Right atrium auricular region (tissue), 2 donors: ENCODE results near the gene LYSMD1. TPM values are rescaled to one million over a fixed set of nuclear protein-coding genes. Genes with fewer than 3 reads are reported as not detected.
"Not testable (repeated sequence)": the region's sequence is repeated elsewhere in the genome, so short reads cannot be mapped to it uniquely, and the experiment has no call there.

Experiments used
- DNase-seq: peaks from one replicate; pipeline ENCODE4 v3.0.0-alpha.2; 2019; ENCODE audit warnings: low spot score
- H3K27ac ChIP-seq, 2 donors: fragments of 200-600 bp; sonication (generic); 1 replicate in 1 of 2; 2 replicates in 1 of 2; pipeline ENCODE4 v1.5.1; 2016 to 2019
- H3K27me3 ChIP-seq, 2 donors: fragments of 200-600 bp; sonication (generic); one replicate each; pipeline versions ENCODE4 v1.5.1 to v1.6.0; 2017 to 2019
- H3K36me3 ChIP-seq: fragments of 200-600 bp; sonication (generic); one replicate; pipeline ENCODE4 v1.5.1; 2016
- H3K4me1 ChIP-seq, 2 donors: fragments of 200-600 bp; sonication (generic); one replicate each; pipeline versions ENCODE4 v1.5.1 to v1.6.0; 2017 to 2019
- H3K4me3 ChIP-seq, 2 donors: fragments of 200-600 bp; sonication (generic); 1 replicate in 1 of 2; 2 replicates in 1 of 2; pipeline ENCODE4 v1.5.1; 2017 to 2019; ENCODE audit warnings: mild to moderate bottlenecking in 1 of 2, moderate library complexity in 1 of 2
- H3K9me3 ChIP-seq, 2 donors: fragments of 200-600 bp; sonication (generic); one replicate each; pipeline ENCODE4 v1.5.1; 2019
- total RNA-seq, 2 donors: library from RNA; depleted of rRNA; stranded (reverse); fragments of >200 nt; gene quantifications; one replicate each; pipeline ENCODE4 v1.1.0, GENCODE V29; 2016
- TF ChIP-seq, protein P1 (sequence below), 2 donors: fragments of 200-600 bp; sonication (generic); IDR thresholded peaks; one replicate each; pipeline ENCODE4 v1.5.1; 2019; ENCODE audit warnings: antibody characterized with exemption in 2 of 2

LYSMD1 gene
- total RNA-seq, 2 donors from 2014 or later: 14.6 to 16.1 TPM

DNA sequence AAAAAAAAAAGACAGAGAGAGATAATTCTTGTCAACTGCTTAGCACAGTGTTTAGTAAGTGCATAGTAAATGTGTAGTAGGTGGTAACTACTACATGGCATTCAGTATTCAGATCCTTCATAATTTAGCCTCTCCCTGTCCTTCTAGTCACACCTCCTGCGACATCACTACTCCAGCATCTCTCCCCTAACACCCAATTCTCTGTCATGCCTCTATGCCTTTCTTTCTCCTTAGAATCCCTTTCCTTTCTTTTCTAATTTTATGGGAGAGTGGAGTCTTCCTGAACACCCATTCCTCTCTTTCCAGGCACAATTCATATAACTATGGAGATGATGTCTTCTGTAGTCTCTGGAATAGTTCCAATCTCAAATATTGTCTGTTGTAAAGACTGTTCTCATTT is 28.2 kb upstream of the LYSMD1 start:
- TF ChIP-seq, protein P1, sequence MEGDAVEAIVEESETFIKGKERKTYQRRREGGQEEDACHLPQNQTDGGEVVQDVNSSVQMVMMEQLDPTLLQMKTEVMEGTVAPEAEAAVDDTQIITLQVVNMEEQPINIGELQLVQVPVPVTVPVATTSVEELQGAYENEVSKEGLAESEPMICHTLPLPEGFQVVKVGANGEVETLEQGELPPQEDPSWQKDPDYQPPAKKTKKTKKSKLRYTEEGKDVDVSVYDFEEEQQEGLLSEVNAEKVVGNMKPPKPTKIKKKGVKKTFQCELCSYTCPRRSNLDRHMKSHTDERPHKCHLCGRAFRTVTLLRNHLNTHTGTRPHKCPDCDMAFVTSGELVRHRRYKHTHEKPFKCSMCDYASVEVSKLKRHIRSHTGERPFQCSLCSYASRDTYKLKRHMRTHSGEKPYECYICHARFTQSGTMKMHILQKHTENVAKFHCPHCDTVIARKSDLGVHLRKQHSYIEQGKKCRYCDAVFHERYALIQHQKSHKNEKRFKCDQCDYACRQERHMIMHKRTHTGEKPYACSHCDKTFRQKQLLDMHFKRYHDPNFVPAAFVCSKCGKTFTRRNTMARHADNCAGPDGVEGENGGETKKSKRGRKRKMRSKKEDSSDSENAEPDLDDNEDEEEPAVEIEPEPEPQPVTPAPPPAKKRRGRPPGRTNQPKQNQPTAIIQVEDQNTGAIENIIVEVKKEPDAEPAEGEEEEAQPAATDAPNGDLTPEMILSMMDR (IDR thresholded peaks at IDR 0.05): no peak
- H3K27ac ChIP-seq: no peak overlapping the region
- peaks cover 0 to 12% of the 10 kb centered on the region in 2 donors for H3K4me1 ChIP-seq
- no peak overlapping the region for H3K4me3 ChIP-seq
- no peak for DNase-seq
- H3K9me3 ChIP-seq: no peaks in the 10 kb centered on the region
- no peaks in the 10 kb centered on the region for H3K36me3 ChIP-seq
- H3K27me3 ChIP-seq: no peaks in the 10 kb centered on the region

DNA sequence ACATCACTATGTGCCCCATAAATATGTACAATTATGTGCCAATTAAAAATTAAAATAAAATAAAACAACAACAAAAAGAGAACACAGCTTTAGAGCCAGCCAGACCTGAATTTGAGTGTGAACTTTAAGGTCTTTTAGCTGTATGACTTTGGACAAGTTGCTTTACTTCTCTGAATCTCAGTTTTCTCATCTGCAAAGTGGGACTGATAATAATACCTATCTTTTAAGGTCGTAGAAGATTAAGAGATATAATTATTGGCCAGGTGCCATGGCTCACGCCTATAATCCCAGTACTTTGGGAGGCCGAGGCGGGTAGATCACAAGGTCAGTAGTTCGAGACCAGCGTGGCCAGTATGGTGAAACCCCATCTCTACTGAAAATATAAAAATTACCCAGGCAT is 27.6 kb upstream of the LYSMD1 start:
- DNase-seq: no peak
- no peaks in the 10 kb centered on the region for H3K27me3 ChIP-seq
- TF ChIP-seq, protein P1 (IDR thresholded peaks at IDR 0.05): no peak
- H3K36me3 ChIP-seq: no peaks in the 10 kb centered on the region
- no peak overlapping the region for H3K4me3 ChIP-seq
- H3K27ac ChIP-seq: no peak overlapping the region
- H3K4me1 ChIP-seq: peaks cover 0 to 18% of the 10 kb centered on the region in 2 donors
- no peaks in the 10 kb centered on the region for H3K9me3 ChIP-seq

DNA sequence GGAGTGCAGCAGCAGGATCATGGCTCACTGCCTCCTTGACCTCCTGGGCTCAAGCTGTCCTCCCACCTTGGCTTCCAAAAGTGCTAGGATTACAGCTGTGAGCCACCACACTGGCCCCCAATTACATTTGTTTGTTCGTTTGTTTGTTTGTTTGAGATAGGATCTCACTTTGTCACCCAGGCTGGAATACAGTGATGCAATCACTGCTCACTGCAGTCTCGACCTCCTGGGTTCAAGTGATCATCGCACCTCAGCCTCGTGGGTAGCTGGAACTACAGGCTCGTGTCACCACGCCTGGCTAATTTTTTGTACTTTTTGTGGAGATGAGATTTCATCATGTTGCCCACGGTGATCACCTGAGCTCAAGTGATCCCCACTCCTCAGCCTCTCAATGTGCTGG is 26.3 kb upstream of the LYSMD1 start:
- no peaks in the 10 kb centered on the region for H3K27me3 ChIP-seq
- no peak overlapping the region for H3K4me3 ChIP-seq
- TF ChIP-seq, protein P1 (IDR thresholded peaks at IDR 0.05): no peak
- no peak overlapping the region for H3K27ac ChIP-seq
- peaks cover 0 to 18% of the 10 kb centered on the region in 2 donors for H3K4me1 ChIP-seq
- no peaks in the 10 kb centered on the region for H3K9me3 ChIP-seq
- H3K36me3 ChIP-seq: no peaks in the 10 kb centered on the region
- no peak for DNase-seq

DNA sequence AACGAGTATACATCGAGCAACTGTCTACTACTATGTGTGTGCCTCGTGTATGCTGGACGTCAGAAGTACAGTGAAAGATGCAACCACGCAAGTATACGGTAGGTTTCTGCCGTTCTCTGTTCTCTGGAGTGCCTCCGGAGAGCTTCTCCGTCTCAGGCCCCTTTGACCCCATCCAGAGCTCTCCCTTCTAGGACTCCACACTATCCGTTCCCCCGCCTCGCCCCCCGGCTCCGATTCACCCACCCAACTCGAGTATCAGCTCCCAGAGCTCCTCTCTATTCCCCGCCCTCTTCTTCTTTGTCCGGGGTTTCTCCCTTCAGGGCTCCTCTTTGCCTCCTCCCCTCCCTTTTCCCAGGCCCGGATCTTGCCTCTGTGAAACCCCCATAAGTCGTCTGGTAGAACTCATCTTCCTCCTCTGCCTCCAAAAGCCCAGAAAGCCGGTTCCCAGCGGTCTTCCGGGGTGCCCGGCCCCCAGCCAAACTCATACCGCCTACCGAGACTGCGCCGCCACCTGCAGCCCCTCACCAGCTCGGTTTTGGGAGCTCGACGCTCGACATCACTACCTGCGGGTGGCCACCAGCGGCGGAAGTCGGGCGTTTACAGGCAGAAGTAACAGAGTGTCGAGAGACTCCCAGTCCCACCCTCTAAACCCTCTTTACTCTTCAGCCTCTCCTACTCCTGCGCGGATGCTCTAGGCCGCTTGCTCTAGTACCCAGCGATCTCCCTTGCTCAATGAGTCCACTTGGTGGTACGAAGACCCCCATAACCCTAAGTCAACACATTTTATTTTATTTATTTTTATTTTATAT is 24.1 kb upstream of the LYSMD1 start, which contains the start of gene VPS72:
TSS of gene VPS72 (minus strand) at position 561 of the 809 bp plus-strand sequence. CDS start at position 485, 76 bp downstream.
- Histone ChIP-seq H3K4me1 (peaks cover 0 to 18% of the 10 kb centered on the region in 2 donors), H3K9me3 (no peaks in the 10 kb centered on the region), H3K36me3 (peaks cover 12% of the 10 kb centered on the region), H3K27ac (peak within 1 kb of the TSS; percentile 85 to 86), H3K27me3 (no peaks in the 10 kb centered on the region), H3K4me3 (peak within 1 kb of the TSS; percentile 69 to 83)
- TF ChIP-seq, protein P1 (IDR thresholded peaks at IDR 0.05): no peak
- DNase-seq: peak; percentile 88

DNA sequence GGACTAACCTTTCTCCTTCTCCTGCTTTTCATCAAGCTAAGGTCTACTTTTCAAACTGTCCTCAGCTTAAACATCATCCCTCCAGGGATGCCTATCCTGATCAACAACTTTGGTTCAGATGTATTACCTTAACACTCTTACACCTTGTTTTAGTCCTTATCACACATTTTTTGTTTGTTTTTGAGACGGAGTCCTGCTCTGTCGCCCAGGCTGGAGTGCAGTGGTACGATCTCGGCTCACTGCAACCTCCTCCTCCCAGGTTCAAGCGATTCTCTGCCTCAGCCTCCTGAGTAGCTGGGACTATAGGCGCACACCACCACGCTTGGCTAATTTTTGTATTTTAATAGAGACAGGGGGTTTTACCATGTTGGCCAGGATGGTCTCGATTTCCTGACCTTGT is 23.0 kb upstream of the LYSMD1 start:
- Histone ChIP-seq H3K36me3 (peaks cover 24% of the 10 kb centered on the region), H3K4me3 (peak overlapping the region in 1 of 2 donors; percentile 83), H3K4me1 (peaks cover 0 to 18% of the 10 kb centered on the region in 2 donors)
- H3K27me3 ChIP-seq, H3K9me3 ChIP-seq, DNase-seq, H3K27ac ChIP-seq: not testable (repeated sequence)

DNA sequence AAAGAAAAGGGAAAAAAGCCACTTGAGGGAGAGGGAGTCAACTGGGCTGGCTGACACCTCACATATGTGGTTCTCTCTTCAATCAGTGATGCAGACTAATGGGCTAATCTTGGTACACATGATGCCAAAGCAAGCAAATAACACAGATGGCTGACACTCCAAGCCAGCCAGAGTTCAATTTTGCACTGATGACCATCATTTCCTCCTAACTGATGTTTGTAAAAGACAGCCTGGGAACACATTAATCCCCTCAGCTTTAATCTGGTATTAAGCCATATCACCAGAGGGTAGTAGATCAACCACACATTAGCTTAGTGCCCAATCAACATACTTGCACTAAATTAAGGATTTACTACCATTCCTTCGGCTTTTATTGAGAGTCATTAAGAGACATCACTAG is 21.5 kb upstream of the LYSMD1 start:
- no peak overlapping the region for H3K27ac ChIP-seq
- H3K4me3 ChIP-seq: no peak overlapping the region
- TF ChIP-seq, protein P1 (IDR thresholded peaks at IDR 0.05): no peak

More for the DNA sequence above, 21.5 kb upstream of the LYSMD1 start:
- no peak for DNase-seq
- peaks cover 0 to 18% of the 10 kb centered on the region in 2 donors for H3K4me1 ChIP-seq
- no peaks in the 10 kb centered on the region for H3K9me3 ChIP-seq
- no peaks in the 10 kb centered on the region for H3K27me3 ChIP-seq
- peaks cover 37% of the 10 kb centered on the region for H3K36me3 ChIP-seq
